GM19324 (cell line): ENCODE data around the gene PRF1.
"Not testable (repeated sequence)": the region's sequence is repeated elsewhere in the genome, so short reads cannot be mapped to it uniquely, and the experiment has no call there.

Experiments used
- ATAC-seq: cut with Tn5 transposase; IDR thresholded peaks from one replicate; pipeline ENCODE4 v1.9.1; 2021; ENCODE audit warnings: mild to moderate bottlenecking, moderate library complexity; ENCODE audit not compliant: unreplicated experiment, low FRiP score

PRF1 gene

GRCh38 chr10:70618663-70619062 is 16.1 kb upstream of the PRF1 start:
- ATAC-seq = no peak

DNA sequence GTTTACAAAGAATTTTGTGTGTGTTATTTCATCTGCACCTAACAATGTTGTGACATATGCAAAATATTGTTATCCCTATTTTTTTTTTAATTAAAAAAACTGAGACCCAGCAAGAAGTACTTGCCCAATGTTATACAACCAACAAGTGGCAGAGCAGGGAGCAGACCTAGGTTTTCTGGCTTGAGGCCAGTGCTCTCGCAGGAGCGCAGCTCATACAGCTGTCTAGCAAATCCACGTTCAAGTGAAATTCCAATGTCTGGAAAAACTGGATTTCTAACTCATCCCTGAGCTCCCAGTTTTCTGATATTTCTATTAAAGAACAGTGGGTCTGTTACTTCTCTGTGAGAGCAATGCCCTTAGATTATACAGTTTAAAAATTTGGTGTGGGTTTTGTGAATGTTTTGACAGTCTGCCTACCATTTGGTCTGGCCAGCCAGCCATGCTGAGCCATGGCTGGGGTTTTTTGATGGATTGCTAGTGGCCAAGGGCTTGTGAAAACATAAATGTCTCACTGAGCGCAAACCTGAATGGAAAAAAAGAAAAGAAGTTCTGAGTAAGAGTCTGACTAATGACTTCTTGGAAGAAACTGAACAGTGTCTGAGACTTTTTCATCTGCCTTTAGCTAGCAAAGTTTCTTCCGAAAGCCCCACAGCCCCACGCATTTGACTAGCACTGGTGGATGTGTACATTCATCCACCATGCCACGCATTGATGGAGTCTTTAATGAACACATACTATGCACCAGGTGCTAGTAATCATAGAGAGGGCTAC is 15.4 kb upstream of the PRF1 start:
- no peak for ATAC-seq

- no peak for ATAC-seq
These were observed 14.2 kb upstream of the PRF1 start for GRCh38 chr10:70616761-70617160.

GRCh38 chr10:70615784-70616522 is 13.4 kb upstream of the PRF1 start:
- no peak for ATAC-seq

DNA sequence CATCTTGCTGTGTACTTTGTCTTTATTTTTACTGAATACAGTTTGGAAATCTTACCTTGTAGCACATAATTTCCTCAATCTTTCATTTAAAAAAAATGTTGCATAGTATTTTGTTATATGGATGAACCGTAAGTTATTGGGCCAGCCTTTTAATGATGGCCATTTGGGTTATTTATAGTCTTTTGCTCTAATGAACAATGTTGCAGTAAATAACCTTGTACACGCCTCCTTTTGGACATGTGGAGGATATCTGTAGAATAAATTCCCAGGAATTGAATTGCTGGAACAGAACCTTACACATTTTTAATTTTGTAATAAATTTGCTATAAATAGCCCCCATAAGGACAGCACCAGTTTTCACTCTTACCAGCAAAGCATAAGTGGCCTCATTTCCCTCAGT is 12.7 kb upstream of the PRF1 start:
- no peak for ATAC-seq

DNA sequence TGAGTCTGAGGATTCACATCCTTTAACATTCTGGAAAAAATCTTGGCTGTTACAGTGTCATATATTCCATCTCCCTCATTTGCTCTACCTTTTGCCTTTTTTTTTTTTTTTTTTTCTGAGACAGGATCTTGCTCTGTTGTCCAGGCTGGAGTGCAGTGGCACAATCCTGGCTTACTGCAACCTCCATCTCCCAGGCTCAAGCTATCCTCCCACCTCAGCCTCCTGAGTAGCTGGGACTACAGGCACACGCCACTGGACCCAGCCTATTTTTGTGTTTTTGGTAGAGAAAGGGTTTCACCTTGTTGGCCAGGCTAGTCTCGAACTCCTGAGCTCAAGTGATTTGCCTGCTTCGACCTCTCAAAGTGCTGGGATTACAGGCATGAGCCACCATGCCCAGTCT is 11.8 kb upstream of the PRF1 start:
- ATAC-seq = not testable (repeated sequence)

GRCh38 chr10:70613941-70614340 is 11.4 kb upstream of the PRF1 start:
- ATAC-seq = no peak

- no peak for ATAC-seq
These were observed 5.4 kb upstream of the PRF1 start for GRCh38 chr10:70607936-70608335.

DNA sequence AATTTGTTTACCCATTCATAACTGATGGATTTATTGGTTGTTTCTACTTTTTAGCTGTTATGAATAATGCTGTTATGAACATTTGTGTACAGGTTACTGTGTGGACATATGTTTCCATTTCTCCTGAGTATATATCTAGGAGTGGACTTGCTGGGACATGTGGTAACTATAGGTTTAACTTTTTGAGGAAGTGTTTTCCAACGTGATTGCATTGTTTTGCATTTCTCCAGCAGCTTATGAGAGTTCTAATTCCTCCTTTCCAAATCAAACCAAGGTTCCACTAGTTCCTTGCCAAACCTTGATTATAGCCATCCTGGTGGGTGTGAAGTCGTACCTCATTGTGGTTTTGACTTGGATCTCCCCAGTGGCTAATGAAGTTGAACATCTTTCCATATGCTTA is 2.6 kb upstream of the PRF1 start:
- no peak for ATAC-seq

DNA sequence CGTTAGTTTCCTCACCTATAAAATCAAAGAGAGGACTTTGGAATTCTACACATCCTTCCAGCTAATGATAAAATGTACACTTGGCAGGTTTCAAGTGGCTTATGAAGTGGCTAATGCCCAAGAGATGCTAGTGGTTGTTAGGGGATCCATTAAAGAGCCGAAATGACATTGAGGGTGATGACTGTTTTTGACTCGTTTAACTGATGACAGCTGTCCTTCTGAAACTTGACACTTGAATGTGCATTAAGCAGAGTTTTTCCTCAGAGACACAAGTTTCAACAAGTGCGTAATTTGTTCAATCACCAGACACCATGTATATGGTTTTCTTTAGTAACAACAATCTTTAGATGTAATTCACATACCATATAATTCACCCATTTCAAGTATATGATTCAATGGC is 1.6 kb upstream of the PRF1 start:
- no peak for ATAC-seq

DNA sequence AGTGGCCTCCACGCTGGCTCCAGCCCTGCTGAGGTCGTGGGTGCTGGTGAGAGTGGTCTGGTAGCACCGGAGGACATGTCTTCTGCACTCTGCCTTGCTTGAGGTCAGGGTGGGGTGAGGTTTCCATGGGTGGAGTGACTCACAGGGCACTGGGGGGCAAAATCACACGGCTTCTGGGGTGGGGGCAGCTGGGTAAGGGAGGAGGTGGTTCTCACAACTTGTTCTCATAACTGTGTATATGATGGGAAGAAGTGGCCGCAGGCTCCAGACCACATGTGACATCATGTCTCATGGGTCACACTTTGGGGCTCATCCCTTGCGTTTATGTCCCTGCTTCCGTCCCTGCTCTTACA is 884 bp upstream of the PRF1 start:
- no peak for ATAC-seq

- no peak for ATAC-seq
These were observed 795 bp downstream of the PRF1 start for GRCh38 chr10:70601746-70602145.

DNA sequence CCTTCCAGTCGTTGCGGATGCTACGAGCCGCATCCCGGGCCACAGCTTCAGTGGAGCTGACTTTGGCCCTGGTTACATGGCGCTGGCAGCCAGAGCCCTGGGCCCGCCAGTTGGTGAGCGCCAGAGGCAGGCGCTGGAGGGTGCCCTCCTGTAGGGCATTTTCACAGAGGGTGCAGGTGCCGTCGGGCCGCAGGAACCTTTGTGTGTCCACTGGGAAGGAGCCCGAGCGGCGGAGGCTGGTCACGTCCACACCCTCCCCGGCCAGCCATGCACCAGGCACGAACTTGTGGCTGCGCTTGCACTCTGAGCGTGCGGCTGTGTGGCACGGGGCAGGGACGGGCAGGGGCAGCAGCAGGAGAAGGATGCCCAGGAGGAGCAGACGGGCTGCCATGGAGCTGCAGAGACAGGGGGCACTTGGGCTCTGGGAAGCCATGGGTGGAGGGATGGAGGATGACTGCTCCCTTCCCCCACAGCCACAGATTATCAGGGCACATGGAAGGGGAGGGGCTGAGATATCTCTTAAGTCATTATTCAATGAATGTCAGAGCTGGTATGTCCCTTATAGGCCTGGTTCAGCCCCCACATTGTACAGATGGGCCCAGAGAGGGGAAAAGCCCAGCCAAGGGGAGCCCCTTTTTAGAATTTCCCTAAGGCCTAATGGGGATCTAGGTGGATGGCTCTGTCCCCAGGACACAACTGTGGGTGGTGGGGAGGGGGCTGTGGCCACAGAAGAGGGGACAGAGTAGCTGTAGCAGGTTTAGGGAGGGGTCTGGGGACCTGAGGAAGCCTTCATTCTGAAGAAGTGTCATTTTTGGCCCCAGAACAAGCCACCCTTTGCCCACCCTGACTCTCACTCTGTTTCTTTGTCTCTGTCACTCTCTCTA is 1.8 kb downstream of the PRF1 start:
- ATAC-seq = no peak

DNA sequence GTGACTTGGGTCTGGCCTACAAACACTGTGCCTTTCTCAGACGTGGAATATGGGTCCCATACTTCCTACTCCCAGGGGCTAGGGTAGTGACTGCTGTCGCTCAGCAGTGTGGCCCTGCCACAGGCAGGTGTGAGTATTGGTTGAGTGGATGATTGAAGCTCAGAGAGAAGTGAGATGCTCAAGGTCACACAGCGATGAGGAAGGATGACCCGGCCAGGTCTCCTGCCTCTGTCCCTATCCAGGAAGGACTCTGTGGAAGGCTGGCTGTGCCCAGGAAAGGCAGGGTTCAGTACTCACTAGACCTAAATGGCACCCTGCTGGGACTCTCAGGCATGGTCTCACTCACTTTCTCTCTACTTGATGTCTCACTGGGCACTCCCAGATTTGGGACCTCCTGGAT is 2.8 kb downstream of the PRF1 start:
- ATAC-seq = no peak

- no peak for ATAC-seq
These were observed 3.2 kb downstream of the PRF1 start for GRCh38 chr10:70599319-70599718.

DNA sequence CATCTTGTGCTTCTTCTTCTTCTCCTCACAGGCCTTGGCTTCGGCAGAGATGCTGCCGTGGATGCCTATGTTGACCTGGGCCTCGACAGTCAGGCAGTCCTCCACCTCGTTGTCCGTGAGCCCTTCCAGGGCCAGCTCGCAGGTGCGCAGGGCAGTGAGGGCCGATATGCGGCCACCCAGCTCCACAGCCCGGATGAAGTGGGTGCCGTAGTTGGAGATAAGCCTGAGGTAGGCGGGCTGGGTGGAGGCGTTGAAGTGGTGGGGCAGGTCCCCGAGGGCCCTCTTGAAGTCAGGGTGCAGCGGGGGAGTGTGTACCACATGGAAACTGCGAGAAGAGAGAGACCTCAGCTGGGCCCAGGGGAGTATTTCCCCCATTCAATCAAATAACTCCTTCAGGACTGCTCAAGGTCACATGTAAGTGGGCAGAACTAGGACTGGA is 3.7 kb downstream of the PRF1 start:
- no peak for ATAC-seq

GRCh38 chr10:70597856-70598815 is 4.4 kb downstream of the PRF1 start:
- no peak for ATAC-seq

GRCh38 chr10:70596860-70597809 is 5.4 kb downstream of the PRF1 start:
- ATAC-seq = no peak
